IPS-NIHi11 (cell line): ENCODE measurements around the gene GFI1.
A peak's percentile ranks its signal among the peaks of the same experiment; 100 is the strongest.
"Not testable (repeated sequence)": the region's sequence is repeated elsewhere in the genome, so short reads cannot be mapped to it uniquely, and the experiment has no call there.

Experiments
- DNase-seq: peaks from one replicate; pipeline ENCODE4 v3.0.0; 2012; ENCODE audit warnings: mixed read lengths, low spot score

GFI1 gene

GRCh38 chr1:92486251-92487077 lies at the start of gene GFI1:
Gene GFI1, minus strand, starts transcription at chr1:92486925. Its CDS starts 3,438 bp downstream, at chr1:92483487.
- DNase-seq = peak; percentile 59

DNA sequence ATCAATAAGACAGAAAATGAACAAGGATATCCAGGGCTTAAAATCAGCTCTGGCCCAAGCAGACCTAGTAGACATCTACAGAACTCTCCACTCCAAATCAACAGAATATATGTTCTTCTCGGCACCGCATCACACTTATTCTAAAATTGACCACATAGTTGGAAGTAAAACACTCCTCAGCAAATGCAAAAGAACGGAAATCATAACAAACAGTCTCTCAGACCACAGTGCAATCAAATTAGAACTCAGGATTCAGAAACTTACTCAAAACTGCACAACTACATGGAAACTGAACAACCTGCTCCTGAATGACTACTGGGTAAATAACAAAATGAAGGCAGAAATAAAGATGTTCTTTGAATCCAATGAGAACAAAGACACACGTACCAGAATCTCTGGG lies 45.6 kb upstream of the GFI1 start:
- DNase-seq = not testable (repeated sequence)

- not testable (repeated sequence) for DNase-seq
Observed at GRCh38 chr1:92531939-92532338, 45.2 kb upstream of the GFI1 start.

DNA sequence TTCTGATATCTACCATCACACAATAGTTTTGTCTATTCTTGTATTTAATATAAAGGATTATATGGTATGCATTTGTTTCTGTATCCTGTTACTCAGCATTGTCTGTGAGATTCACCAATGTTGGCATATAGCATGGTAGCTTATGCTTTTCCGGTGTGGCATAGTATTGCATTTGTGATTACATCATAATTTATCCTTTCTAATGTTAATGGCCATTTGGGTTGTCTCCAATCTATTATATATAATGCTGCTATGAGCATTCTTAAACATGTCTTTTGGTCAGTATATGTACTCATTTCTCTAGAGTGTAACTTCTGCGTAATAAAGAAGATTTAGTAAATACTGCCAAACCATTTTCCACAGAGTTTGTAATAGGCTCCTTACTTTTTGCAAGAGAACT lies 40.9 kb upstream of the GFI1 start:
- DNase-seq = no peak

DNA sequence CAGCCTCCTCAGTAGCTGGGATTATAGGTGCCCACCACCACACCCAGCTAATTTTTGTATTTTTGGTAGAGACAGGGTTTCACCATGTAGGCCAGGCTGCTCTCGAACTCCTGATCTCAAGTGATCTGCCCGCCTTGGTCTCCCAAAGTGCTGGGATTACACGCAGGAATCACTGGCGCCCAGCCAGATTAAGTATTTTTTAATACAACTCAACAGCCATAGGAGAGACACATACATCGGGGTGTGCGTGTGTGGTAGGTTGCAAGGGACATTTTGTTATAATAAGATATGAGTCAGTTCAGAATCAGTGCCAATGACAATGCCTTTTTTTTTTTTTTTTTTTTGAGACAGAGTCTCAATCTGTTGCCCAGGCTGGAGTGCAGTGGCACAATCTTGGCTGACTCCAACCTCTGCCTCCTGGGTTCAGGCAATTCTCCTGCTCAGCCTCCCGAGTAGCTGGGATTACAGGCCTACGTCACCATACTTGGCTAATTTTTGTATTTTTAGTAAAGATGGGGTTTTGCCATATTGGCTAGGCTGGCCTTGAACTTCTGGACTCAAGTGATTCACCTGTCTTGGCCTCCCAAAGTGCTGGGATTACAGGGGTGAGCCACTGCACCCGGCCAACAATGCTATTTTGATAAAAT lies 38.3 kb upstream of the GFI1 start:
- not testable (repeated sequence) for DNase-seq

- no peak for DNase-seq
Observed at GRCh38 chr1:92519043-92519442, 32.3 kb upstream of the GFI1 start.

GRCh38 chr1:92516574-92516973 lies 29.8 kb upstream of the GFI1 start:
- no peak for DNase-seq

DNA sequence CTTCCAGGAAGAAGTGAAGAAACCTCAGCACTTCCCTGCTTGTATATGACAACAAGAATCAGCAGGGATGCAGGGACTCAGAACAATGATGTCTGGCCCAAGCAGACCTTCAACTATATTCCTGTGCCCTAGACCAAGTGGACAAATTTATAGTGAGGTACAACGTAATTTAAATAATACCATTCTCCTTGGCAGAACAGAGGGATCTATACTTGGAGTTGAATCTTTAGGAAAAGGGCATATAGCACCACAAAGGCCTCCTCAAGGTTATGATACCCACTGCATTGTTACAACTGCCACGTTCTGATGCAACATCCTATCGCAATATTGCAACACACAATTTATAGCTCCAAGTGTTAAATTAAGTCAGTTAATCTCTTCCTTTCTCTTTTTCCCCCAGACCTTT lies 29.1 kb upstream of the GFI1 start:
- DNase-seq = no peak

GRCh38 chr1:92511541-92511940 lies 24.8 kb upstream of the GFI1 start:
- no peak for DNase-seq

DNA sequence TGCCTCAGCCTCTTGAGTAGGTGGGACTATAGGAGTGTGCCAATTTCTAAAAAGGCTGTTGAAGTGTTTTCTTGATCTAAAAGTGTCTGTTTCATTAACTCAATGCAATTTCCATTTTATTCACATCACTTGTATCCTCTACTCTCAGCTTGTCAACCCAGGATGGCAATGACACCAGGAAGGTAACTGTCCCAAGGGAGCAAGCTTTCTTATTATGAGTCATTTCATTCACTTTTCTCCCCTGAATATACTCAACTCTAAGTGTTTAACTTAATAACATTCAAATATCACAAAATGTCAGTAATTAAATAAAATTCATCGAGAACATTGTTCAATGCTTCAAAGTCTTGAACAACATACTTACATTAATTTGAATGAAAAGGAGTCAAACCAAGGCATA lies 22.9 kb upstream of the GFI1 start:
- DNase-seq = no peak

DNA sequence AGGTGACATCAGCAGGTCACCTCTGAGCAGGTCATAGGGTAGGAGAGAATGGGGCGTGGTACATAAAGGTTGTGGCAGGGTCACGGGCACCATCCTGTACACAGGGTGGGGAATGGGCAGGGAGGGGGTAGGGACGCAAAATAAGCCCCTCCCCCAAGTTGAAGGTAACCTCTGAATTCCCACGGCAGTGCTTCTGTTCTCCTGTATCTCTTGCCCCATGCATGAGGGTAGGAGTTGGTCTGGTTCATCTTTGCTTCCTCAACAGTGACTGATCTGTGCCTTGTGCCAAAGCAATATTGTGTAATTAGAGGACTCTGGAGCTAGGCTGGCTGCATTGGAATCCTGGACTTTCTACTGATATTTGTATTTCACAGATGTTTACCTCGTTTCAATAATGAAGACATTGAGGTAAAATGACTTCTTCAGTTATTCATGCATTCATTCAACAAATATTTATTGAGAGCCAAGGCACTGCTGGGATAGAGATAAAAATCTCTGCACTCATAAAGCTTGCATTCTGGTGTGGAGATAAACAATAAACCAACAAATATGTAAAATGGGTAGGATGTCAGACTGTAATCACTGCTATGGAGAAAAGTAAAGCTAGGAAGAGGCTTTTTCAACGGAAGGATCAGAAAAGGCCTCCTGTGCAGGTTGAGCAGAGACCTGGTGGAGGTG lies 18.4 kb upstream of the GFI1 start:
- DNase-seq = no peak

DNA sequence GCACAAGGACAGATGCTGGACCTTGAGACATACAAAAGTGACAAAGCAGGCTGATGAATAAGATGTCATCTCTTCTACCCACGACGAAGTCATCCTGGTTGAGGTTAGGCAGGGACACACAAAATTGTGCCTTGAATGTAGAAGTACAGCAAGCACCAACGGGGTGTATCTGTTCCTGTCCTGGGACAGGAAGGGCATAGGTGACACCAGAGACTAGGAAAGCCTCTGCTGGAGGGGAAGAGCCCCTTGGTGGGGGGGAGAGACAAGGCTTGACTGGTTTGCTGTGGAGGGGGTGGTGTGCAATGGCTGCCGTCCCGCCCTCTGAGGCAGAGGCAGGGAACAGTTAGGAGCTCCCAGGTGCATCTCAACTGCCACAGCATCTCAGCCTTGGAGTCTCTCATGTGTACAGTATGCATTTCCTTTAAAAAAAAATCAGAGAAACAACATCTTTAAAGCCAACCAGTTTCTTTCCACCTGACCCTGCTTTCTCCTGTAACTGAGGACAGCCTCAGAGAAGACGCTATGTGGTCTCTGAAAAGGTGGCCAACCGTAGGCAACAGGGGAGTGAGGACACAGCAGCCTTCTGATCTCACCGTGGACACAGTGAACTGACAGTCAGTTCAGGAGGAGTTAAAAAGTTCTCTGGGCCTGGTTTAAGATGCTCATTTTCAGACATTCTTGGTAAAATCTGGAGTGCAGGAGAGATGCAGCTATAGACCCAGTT lies 17.7 kb upstream of the GFI1 start:
- DNase-seq = no peak

DNA sequence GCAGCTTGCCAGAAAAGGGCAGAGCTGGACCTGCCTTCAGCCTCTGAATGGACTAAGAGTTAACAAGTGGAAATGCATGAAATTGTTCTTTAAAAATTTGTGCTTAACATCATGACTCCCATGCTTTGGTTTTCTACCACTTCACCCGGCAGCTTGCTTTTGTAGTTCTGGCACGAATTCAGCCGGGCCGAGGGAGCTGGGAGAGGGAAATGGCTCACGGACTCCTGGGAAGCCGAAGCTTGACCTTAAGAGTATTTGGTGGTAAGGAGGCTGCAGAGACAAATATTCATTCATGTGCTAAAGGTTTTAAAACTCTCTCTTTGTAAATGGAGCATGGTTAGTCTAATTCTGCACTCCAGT lies 17.2 kb upstream of the GFI1 start:
- no peak for DNase-seq

DNA sequence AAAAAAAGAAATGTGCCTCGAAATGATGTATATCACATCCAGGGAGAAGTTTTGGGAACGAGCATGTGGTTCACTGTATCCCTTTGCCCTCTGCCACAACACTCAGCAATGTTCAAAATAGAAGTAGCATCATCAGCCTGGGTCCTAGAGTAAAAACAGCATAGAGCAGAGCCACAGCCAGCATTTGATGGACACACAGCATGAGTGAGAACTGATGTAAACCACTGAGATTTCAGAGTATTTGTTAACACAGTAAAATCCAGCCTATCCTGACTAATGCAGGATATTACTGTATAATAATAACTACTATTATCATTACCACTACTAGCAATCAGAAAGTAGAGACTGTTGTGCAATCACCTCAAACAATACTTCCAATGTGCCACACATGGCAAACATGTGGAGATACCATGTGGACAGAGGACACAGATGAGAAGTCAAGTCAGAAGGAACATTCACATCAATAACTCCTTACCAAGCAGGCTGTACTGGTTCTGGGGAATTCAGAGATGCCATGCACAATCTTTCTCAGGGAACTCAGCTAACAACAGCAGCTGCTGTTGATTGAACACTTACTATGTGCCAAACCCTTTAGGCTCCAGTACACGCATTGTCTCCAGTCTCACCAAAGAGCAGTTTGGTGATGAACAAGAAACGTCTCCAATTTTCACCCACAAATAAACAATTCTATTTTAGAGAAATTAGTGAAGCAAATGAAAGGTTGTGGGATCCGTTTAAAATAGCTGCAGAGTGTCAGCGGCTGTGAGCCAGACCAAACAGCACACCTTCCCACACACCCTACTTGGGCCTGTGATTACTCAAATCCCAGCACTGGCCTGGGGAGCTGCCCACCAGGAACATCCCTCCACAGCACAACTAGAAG lies 16.6 kb upstream of the GFI1 start:
- no peak for DNase-seq

DNA sequence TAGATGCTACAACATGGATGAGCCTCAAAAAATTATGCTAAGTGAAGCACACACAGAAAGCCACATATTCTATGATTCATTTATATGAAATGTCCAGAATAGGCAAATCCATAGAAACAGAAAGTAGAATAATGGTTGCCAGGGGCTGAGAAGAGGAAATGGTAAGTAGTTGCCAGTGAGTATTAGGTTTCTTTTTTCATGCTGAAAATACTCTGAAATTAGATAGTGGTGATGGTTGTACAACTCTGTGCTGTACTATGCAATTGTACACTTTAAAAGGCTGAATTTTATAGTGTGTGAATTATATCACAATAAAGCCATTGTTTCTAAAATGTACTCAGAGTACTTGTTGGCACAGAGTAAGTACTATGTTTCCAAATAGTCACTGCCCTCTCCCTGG lies 15.5 kb upstream of the GFI1 start:
- no peak for DNase-seq

- DNase-seq = no peak
Observed at GRCh38 chr1:92500552-92500951, 13.8 kb upstream of the GFI1 start.

DNA sequence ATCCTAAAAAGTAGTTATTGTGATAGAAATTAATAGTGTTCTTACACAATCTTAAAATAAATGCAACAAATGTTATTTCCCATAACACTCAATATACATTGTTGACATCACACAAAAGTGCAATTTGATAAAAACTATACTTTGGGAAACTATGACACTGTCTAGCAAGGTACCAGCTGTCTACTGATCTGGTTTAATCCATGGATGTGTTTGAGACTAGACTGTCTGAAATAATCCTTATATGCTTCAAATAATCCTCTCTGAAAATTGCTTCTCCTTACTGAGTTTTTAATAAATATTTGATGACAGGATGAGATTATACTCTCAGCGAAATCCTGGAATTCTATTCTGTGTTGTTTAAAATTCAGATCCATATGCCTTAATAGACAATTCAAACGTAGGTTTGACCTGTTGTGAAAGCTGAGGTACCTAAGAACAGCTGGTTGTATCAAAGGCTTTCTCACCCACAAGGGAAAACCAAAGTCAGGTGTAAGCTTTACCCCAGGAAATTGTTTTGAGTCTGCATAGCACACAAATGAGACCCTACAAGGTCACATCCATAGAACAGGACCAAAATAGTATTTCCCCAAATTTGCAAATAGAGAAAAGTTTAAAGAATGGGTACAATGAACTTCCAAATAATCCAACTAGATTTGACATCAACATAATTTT lies 8.8 kb upstream of the GFI1 start:
- DNase-seq = no peak

DNA sequence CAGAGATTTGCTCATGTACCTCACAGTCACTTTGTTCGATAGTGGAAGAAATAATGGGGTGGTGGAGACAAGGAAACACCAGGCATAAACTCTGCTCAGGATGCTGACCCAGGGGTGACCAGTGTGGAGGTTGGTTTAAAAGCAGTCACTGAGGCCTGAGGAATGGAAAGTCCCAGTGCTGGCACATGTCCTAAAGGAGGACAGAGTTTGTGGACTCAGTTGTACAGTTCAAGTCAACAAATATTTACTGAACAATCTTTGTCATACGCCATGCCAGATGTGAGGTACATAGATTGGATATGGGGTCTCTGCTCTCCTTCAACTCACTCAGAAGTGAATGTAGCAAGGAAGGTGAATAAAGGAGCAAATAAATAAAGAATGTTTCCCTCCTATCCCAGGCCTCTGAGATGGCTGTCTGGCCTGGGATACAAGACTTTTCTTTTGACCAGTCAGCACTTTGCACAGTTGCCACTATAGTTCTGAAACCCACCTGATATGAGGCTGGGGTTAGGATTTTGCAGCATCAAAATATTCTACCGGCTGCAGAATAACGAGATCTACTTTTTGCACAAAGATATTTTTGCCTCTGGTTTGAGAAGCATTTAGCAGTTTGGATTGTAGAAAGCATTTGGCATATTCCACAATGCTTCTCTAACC lies 7.9 kb upstream of the GFI1 start:
- DNase-seq = no peak

- DNase-seq = no peak
Observed at GRCh38 chr1:92493139-92493538, 6.4 kb upstream of the GFI1 start.

DNA sequence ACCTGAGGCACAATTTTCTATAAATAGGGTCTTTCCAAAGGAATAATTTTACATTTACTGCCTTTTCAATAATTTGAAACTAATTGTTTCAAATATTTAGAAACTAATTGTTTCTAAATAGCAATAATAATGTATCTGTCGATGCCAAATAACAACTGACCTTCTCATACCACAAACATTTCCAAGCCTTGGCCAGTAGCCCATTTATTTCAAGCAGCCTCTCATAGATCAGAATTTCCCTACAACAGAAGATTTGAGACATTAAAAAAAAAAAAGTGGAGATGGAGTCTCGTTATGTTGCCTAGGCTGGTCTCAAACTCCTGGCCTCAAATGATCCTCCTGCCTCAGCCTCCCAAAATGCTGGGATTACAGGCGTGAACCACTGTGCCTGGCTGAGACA lies 2.1 kb upstream of the GFI1 start:
- DNase-seq = no peak
